ENCODE data around the gene ASCC3.

- TF ChIP-seq, protein P1, sequence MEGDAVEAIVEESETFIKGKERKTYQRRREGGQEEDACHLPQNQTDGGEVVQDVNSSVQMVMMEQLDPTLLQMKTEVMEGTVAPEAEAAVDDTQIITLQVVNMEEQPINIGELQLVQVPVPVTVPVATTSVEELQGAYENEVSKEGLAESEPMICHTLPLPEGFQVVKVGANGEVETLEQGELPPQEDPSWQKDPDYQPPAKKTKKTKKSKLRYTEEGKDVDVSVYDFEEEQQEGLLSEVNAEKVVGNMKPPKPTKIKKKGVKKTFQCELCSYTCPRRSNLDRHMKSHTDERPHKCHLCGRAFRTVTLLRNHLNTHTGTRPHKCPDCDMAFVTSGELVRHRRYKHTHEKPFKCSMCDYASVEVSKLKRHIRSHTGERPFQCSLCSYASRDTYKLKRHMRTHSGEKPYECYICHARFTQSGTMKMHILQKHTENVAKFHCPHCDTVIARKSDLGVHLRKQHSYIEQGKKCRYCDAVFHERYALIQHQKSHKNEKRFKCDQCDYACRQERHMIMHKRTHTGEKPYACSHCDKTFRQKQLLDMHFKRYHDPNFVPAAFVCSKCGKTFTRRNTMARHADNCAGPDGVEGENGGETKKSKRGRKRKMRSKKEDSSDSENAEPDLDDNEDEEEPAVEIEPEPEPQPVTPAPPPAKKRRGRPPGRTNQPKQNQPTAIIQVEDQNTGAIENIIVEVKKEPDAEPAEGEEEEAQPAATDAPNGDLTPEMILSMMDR (IDR thresholded peaks at IDR 0.05 in 4 of 5, conservative IDR thresholded peaks at IDR 0.05 in 1 of 5), result no peak
- TF ChIP-seq POLR2A (IDR thresholded peaks at IDR 0.05), result no peak
These were observed 187.7 kb downstream of the ASCC3 start for GRCh38 chr6:100693249-100693927.

Measured in gastrocnemius medialis (tissue), 4 donors.